IgD-negative memory B cell (primary cell): ENCODE data around the gene FAF1. TPM values are rescaled to one million over a fixed set of nuclear protein-coding genes. Genes with fewer than 3 reads are reported as not detected.
"Not testable (repeated sequence)": the region's sequence is repeated elsewhere in the genome, so short reads cannot be mapped to it uniquely, and the experiment has no call there.

ENCODE experiments used
- H3K27ac Mint-ChIP-seq, 3 donors: one replicate each; pipeline ENCODE4 v1.8.0; 2020 to 2022; ENCODE audit warnings: mild to moderate bottlenecking in 3 of 3, mixed read lengths in 3 of 3, moderate library complexity in 1 of 3
- H3K27me3 Mint-ChIP-seq: one replicate; pipeline ENCODE4 v1.8.0; 2021; ENCODE audit warnings: mixed read lengths
- H3K36me3 Mint-ChIP-seq: one replicate; pipeline ENCODE4 v1.8.0; 2020; ENCODE audit warnings: mild to moderate bottlenecking, mixed read lengths
- H3K4me1 Mint-ChIP-seq, 3 donors: one replicate each; pipeline ENCODE4 v1.8.0; 2020 to 2022; ENCODE audit warnings: mixed read lengths in 3 of 3, mild to moderate bottlenecking in 1 of 3
- H3K4me3 Mint-ChIP-seq, 4 donors: one replicate each; pipeline ENCODE4 v1.8.0; 2020 to 2022; ENCODE audit warnings: mild to moderate bottlenecking in 4 of 4, mixed read lengths in 4 of 4, moderate library complexity in 3 of 4
- H3K9me3 Mint-ChIP-seq, 3 donors: one replicate each; pipeline ENCODE4 v1.8.0; 2020 to 2021; ENCODE audit warnings: mixed read lengths in 3 of 3, mild to moderate bottlenecking in 1 of 3
- polyA plus RNA-seq: library from polyadenylated mRNA; unstranded; fragments of 300-500 nt; fragmentation: Illumina TruSeq; gene quantifications from one replicate; pipeline ENCODE4 v1.2.3, GENCODE V29; 2021

The FAF1 gene
- polyA plus RNA-seq, 1 donor from 2014 or later: 26.3 TPM

DNA sequence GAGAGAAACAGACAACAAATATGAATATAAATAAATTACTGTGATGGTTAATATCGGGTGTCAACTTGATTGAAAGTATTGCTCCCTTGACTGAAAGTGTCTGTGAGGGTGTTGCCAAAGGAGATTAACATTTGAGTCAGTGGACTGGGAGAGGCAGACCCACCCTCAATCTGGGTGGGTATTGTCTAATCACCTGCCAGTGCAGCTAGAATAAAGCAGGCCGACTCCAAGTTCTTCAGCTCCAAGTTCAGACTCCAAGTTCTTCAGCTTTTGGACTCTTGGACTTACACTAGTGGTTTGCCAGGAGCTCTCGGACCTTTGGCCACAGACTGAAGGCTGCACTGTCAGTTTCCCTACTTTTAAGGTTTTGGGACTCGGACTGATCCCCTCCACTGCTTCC lies 232.5 kb downstream of the FAF1 start:
- not testable (repeated sequence) for H3K9me3 Mint-ChIP-seq, H3K27me3 Mint-ChIP-seq, H3K4me3 Mint-ChIP-seq, H3K27ac Mint-ChIP-seq
- H3K4me1 Mint-ChIP-seq: peaks cover 22 to 36% (median 23%) of the 10 kb centered on the region in 3 donors
- peaks cover 10% of the 10 kb centered on the region for H3K36me3 Mint-ChIP-seq

DNA sequence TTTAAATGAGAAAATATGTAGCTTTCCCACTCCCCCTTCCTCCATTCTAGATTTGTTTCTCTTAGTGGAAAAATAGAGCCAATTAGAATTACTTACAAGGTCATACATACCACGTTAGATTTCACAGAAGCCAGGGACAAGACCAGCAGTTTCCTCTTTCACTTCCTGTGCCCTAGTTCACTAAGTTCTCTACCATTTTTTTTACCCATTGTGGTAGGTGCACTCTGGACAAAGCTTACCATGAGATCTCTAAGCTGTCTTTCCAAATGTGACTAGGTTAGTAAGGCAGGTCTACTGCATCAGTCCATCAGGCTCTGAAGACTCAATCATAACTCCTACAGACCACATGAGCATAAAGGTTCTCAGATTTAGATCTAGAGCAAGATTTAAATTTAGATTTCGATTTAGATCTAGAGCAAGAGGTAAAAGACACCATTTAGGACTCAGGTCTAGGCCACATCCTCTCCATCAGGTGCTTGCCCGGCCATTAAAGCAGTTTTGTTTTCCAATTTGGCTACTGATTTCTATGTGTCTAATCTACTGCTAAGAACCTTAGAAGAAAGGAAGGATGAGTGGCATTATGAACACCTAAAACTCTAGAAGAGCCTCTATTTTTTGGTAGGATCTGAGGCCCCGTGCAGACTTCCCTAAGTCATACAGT lies 235.3 kb downstream of the FAF1 start:
- Mint-ChIP-seq H3K9me3 (peaks cover 0 to 1% (median 0%) of the 10 kb centered on the region in 3 donors), H3K4me1 (peaks cover 24 to 35% (median 25%) of the 10 kb centered on the region in 3 donors), H3K27me3 (peaks cover 2% of the 10 kb centered on the region), H3K4me3 (peak overlapping the region; percentile 30 to 85 (median 57)), H3K36me3 (peaks cover 8% of the 10 kb centered on the region), H3K27ac (peak overlapping the region; percentile 70 to 92 (median 92))

DNA sequence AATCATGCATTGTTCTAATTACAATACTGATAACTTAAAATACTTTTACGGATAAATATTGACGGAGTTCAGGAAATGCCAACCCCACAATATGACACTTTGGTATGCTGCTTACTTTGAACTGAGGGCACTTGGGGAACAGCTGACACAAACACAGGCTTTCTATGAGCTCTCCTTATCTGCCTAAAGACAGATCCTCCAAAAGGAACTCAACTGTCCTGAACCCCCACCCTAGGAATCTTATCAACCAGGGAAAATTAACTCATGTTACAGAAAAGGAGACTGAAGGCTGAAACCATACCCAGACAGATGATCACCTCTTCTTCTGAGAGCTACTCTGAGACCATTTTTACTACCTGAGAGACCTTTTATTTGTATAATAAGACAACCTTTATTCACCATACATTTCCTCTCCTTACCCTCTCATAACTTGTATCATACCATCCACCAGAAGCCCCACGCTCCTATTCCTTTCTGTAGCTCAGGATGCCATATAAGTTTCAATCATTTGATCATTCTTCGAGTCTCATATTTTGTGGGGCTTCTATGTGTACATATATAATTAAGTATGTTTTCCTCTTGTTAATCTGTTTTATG lies 239.5 kb downstream of the FAF1 start:
- Mint-ChIP-seq H3K9me3 (peaks cover 1 to 5% (median 2%) of the 10 kb centered on the region in 3 donors), H3K27ac (no peak overlapping the region), H3K36me3 (peaks cover 8% of the 10 kb centered on the region), H3K4me3 (no peak overlapping the region), H3K27me3 (peaks cover 2% of the 10 kb centered on the region), H3K4me1 (peaks cover 24 to 29% (median 25%) of the 10 kb centered on the region in 3 donors)

DNA sequence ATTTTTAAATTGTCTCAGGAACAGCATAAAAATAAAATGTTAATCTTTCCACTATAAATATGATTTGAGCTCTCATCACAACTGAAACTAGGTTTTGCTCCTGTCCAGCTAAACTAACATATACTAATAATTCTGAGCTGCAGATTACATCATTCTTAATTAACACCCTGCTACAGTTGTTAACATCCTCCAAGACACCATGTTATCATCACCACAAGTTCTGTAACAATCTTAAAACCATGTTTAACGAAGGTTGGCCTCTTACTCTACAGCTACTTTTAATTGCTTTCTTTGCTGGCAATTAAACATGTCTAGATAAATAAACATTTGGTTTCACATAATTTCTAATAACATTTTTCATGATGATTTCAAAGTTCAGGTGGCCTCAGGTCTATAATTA lies 240.9 kb downstream of the FAF1 start:
- Mint-ChIP-seq H3K36me3 (peaks cover 8% of the 10 kb centered on the region), H3K4me1 (peaks cover 13 to 17% (median 14%) of the 10 kb centered on the region in 3 donors), H3K4me3 (no peak overlapping the region), H3K9me3 (peaks cover 1 to 5% (median 2%) of the 10 kb centered on the region in 3 donors), H3K27me3 (peaks cover 2% of the 10 kb centered on the region), H3K27ac (no peak overlapping the region)

DNA sequence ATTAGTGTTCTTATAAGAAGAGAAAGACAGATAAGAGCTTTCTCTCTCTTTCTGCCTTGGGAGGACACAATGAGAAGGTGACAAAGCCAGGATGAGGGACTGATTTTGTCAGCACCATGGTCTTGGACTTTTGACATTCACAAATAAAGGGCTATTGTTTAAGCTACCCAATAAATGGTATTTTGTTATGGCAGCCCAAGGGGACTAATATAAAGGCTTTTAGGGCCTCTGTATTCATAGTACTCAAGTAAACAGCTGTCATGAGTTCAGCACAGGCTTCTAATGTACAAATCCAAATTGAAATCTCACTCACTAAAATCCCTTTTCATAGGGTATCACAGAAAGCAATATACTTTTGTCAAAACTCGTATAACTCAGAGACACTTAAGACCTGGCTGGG lies 242.7 kb downstream of the FAF1 start:
- Mint-ChIP-seq H3K27me3 (no peaks in the 10 kb centered on the region), H3K4me1 (peaks cover 3 to 5% (median 4%) of the 10 kb centered on the region in 3 donors), H3K27ac (no peak overlapping the region), H3K9me3 (peaks cover 0 to 5% (median 2%) of the 10 kb centered on the region in 3 donors), H3K36me3 (peaks cover 6% of the 10 kb centered on the region), H3K4me3 (no peak overlapping the region)

DNA sequence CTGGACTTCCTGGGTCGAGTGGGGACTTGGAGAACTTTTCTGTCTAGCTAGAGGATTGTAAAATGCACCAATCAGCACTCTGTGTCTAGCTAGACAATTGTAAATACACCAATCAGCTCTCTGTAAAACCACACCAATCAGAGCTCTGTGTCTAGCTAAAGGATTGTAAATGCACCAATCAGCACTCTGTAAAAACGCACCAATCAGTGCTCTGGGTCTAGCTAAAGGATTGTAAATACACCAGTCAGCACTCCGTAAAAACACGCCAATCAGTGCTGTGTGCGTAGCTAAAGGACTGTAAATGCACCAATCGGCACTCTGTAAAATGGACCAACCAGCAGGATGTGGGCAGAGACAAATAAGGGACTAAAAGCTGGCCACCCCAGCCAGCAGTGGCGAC lies 243.6 kb downstream of the FAF1 start:
- H3K36me3 Mint-ChIP-seq, H3K27ac Mint-ChIP-seq, H3K9me3 Mint-ChIP-seq, H3K4me1 Mint-ChIP-seq, H3K27me3 Mint-ChIP-seq, H3K4me3 Mint-ChIP-seq: not testable (repeated sequence)

DNA sequence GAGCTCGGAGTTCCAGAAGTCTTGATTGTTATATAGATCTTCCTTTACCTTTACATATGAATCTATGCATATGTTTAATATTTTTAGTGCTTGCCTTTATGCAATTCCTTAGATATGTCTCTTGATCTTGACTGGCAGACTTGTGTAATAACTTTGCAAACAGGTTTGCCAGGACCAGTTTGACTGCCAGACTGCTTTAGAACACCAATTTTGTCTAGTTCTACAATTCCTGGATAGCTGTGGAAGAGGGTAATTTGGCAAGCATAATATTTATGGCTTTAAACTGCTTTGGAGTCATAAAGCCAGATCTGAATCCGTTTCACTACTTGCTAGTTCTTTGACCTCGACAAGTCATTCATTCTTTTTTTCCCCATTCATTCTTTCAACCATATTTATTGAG lies 250.0 kb downstream of the FAF1 start:
- peaks cover 0 to 6% (median 4%) of the 10 kb centered on the region in 3 donors for H3K4me1 Mint-ChIP-seq
- H3K27ac Mint-ChIP-seq: no peak overlapping the region
- H3K36me3 Mint-ChIP-seq: no peaks in the 10 kb centered on the region
- H3K27me3 Mint-ChIP-seq: no peaks in the 10 kb centered on the region
- no peak overlapping the region for H3K4me3 Mint-ChIP-seq
- no peaks in the 10 kb centered on the region for H3K9me3 Mint-ChIP-seq

DNA sequence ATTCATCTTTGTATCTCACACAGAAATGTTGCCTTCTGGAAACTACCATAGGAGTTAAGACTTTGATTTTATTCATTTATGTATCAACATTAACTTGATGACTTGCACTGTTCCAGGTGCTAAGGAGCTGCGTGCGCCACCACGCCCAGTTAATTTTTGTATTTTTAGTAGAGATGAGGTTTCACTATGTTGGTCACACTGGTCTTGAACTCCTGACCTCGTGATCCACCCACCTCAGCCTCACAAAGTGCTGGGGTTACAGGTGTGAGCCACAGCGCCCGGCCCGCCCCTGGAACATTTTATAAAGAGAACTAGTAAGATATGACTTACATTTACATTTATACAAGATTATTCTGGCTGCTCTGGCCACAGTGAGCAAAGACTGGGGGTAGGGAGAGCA lies 252.2 kb downstream of the FAF1 start:
- Mint-ChIP-seq H3K36me3 (no peaks in the 10 kb centered on the region), H3K4me1 (peaks cover 2 to 11% (median 4%) of the 10 kb centered on the region in 3 donors), H3K4me3 (no peak overlapping the region), H3K27me3 (no peaks in the 10 kb centered on the region), H3K27ac (no peak overlapping the region), H3K9me3 (no peaks in the 10 kb centered on the region)

DNA sequence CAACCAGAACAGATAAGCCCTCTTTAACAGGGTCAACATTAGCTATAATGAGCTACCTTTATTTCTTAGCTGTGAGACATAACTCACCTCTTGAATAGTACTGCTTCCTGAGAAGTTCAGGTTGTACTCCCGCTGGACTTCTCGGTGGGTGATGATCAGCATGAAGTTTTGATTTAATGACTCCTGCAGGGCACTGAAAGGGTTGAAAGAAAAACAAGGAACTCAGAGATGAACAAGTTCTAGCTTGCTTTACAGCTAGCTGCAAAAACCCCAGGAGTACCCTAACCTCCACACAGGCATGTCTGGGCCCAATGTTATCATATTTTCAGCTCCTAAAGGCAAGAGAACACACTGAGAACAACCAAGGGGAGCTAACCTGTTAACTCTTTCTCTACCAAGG lies 254.4 kb downstream of the FAF1 start:
- Mint-ChIP-seq H3K27me3 (no peaks in the 10 kb centered on the region), H3K27ac (peak overlapping the region in 2 of 3 donors; percentile 21 to 68), H3K36me3 (peaks cover 2% of the 10 kb centered on the region), H3K4me3 (no peak overlapping the region), H3K9me3 (no peaks in the 10 kb centered on the region), H3K4me1 (peaks cover 2 to 11% (median 4%) of the 10 kb centered on the region in 3 donors)

DNA sequence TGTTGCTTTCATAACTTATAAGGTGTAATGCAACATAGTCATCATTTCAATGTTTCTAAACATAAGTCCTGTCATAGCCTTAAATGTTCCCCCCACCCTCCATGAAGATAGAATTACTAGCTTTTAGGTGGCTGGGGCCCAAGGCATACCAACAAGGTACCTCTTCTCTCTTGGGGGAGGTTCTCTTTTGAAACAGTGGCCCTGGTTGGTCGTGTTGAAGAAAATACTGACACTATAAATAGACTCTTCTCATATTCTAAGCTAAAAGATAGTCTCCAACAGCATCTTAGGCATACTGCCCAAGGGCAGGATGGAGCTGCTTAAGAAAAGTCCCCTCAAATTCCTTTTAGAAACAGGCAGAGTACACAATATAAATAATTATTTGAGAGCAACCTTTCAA lies 255.0 kb downstream of the FAF1 start:
- no peaks in the 10 kb centered on the region for H3K9me3 Mint-ChIP-seq
- no peaks in the 10 kb centered on the region for H3K27me3 Mint-ChIP-seq
- H3K27ac Mint-ChIP-seq: peak overlapping the region in 1 of 3 donors; percentile 39
- H3K4me3 Mint-ChIP-seq: no peak overlapping the region
- peaks cover 2 to 11% (median 2%) of the 10 kb centered on the region in 3 donors for H3K4me1 Mint-ChIP-seq
- H3K36me3 Mint-ChIP-seq: peaks cover 2% of the 10 kb centered on the region

DNA sequence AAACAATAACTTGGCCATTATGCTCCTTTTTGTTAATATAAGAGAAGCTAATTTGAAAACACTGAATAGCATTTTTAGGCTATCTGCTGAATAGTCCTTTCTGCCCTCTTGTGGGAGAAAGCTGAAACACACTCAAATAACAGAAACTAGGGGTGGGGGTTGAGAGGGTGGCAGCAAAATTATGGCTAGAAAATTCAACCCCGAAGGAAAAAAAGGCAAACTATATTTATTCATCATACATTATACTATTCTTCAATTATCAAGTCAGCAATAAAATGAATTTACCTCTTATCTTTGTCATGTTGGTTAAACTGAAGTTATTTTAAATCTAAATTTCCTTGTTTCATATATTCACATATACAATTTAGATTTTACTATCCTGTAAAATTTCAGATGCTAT lies 255.9 kb downstream of the FAF1 start:
- Mint-ChIP-seq H3K4me3 (no peak overlapping the region), H3K27me3 (no peaks in the 10 kb centered on the region), H3K4me1 (peaks cover 2 to 11% (median 2%) of the 10 kb centered on the region in 3 donors), H3K27ac (no peak overlapping the region), H3K36me3 (peaks cover 2% of the 10 kb centered on the region), H3K9me3 (no peaks in the 10 kb centered on the region)

DNA sequence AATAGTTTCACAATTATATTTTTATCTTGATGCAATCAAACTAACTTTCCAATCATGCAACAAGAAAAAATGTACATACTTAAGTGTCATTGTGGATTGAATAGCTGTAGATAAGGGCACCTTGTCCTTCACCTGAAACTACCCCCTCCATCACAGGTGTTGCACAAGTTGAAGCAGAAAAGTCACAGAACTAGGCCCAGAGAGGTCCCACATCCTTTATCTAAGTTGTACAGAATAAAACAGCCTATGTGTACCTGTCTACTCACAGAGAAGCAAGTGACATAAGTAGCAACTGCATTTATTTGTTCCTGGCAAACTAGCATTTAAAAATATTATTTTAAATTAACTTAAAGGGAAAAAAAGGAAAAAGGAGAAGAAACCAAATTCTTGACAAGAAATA lies 256.8 kb downstream of the FAF1 start:
- Mint-ChIP-seq H3K36me3 (peaks cover 2% of the 10 kb centered on the region), H3K4me1 (peaks cover 0 to 11% (median 2%) of the 10 kb centered on the region in 3 donors), H3K27me3 (no peaks in the 10 kb centered on the region), H3K27ac (no peak overlapping the region), H3K4me3 (no peak overlapping the region), H3K9me3 (no peaks in the 10 kb centered on the region)

DNA sequence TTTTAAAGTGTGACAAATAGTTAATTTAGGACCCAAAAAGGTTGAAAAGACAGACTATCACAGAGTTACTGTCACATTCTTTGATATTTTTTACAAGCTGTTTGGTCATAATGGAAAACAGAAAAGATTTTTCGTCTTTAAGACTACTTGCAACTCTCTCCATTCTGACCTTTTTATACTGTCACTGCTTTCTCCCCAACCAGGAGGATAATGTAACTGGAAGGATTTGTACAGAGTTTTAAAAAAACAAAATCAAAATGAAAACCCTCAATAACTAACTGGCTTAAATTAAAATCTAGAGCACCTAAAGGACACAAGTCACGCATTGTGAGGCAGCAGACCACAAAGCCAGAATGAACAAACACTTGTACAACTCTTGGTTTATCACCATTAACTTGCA lies 257.7 kb downstream of the FAF1 start:
- Mint-ChIP-seq H3K4me1 (peaks cover 0 to 11% (median 2%) of the 10 kb centered on the region in 3 donors), H3K4me3 (no peak overlapping the region), H3K9me3 (no peaks in the 10 kb centered on the region), H3K27ac (no peak overlapping the region), H3K27me3 (no peaks in the 10 kb centered on the region), H3K36me3 (peaks cover 2% of the 10 kb centered on the region)

DNA sequence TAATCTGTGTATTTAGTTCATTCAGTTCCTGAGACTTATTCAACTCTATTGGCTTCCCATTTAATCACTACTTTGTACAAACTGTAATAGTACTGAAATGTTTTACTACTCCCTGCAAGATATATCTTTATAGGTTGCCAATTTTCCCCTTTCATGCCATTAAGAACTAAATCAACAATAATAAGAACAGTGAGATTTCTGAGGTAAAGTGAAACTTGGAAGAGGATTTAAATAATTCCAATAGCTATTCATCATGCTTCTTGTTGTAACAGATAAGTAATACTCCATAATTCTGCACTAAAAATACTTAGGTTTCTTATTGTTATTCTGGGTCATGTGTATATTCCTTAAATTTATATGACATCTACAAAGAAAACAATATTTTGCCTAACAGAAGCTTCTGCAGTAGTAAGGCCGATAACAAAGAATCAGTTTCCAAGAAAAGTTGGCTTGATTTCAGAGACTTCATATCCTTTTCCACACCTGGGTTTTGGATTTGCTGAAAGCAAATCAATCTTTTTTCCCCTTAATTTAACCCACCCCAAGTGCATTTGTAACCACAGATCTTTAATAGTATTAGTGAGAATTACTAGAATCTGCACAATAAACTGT lies 258.3 kb downstream of the FAF1 start:
- peaks cover 2% of the 10 kb centered on the region for H3K36me3 Mint-ChIP-seq
- peaks cover 0 to 11% (median 2%) of the 10 kb centered on the region in 3 donors for H3K4me1 Mint-ChIP-seq
- H3K9me3 Mint-ChIP-seq: no peaks in the 10 kb centered on the region
- H3K27me3 Mint-ChIP-seq: no peaks in the 10 kb centered on the region
- H3K27ac Mint-ChIP-seq: no peak overlapping the region
- no peak overlapping the region for H3K4me3 Mint-ChIP-seq

DNA sequence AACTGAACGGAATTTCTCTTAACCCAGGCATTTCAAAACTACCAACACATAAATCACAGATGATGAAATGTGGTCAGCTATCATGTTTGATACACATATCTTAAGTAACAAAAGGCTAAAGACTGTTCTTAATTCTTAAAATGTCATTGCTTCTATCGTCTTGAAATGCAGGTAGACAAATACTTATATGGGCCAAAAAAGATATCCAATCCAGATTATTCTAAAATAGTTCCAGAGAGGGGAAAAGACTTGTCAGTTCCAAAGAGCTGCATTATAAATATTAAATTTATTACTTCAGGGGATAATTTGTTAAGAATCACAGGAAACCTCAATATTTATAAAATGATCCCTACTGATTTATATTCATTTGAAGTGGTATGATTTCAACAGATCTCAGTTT lies 259.4 kb downstream of the FAF1 start:
- Mint-ChIP-seq H3K4me3 (no peak overlapping the region), H3K27ac (no peak overlapping the region), H3K4me1 (peaks cover 0 to 6% (median 2%) of the 10 kb centered on the region in 3 donors), H3K36me3 (peaks cover 2% of the 10 kb centered on the region), H3K27me3 (no peaks in the 10 kb centered on the region), H3K9me3 (no peaks in the 10 kb centered on the region)
